ENCODE results near the gene PADI3. TPM values are rescaled to one million over a fixed set of nuclear protein-coding genes. Genes with fewer than 3 reads are reported as not detected.

PADI3 gene
- total and polyA plus RNA-seq, 11 donors = not detected

- DNase-seq (no peak), ATAC-seq (no peak)
- TF ChIP-seq CTCF (IDR thresholded peaks at IDR 0.05) (no peak), POLR2A (IDR thresholded peaks at IDR 0.05) (no peak)
- intact Hi-C loops (cut with DNase I) = no loop called here
- Histone ChIP-seq H3K4me1 (no peaks in the 10 kb centered on the region), H3K4me3 (no peak overlapping the region), H3K27ac (no peak overlapping the region), H3K9me3 (peaks cover 0 to 6% (median 0%) of the 10 kb centered on the region in 12 donors), H3K36me3 (no peaks in the 10 kb centered on the region), H3K27me3 (peaks cover 0 to 59% (median 8%) of the 10 kb centered on the region in 9 donors)
- 66 to 78% (median 71%) methylated on average over 9 of the region's 9 CpGs for WGBS, 4 donors
These were observed 9.3 kb downstream of the PADI3 start for GRCh38 chr1:17258116-17258757.

GRCh38 chr1:17258758-17259130 is 9.8 kb downstream of the PADI3 start:
- ATAC-seq = no peak
- Histone ChIP-seq H3K36me3 (no peaks in the 10 kb centered on the region), H3K4me3 (no peak overlapping the region), H3K27ac (no peak overlapping the region), H3K27me3 (peaks cover 0 to 54% (median 8%) of the 10 kb centered on the region in 9 donors), H3K9me3 (peaks cover 0 to 10% (median 0%) of the 10 kb centered on the region in 12 donors), H3K4me1 (no peaks in the 10 kb centered on the region)
- DNase-seq = no peak
- intact Hi-C loops (cut with DNase I) = no loop called here
- TF ChIP-seq POLR2A (IDR thresholded peaks at IDR 0.05) (no peak), CTCF (IDR thresholded peaks at IDR 0.05) (no peak)
- whole genome bisulfite sequencing, 4 donors = 78 to 88% (median 81%) methylated on average over 6 of the region's 6 CpGs

- WGBS, 4 donors = 72 to 78% (median 76%) methylated on average over 22 to 24 of the region's 24 CpGs
- no peak for TF ChIP-seq POLR2A (IDR thresholded peaks at IDR 0.05)
- no peak for TF ChIP-seq CTCF (IDR thresholded peaks at IDR 0.05)
- no peak overlapping the region for H3K4me3 ChIP-seq
- peaks cover 0 to 54% (median 8%) of the 10 kb centered on the region in 9 donors for H3K27me3 ChIP-seq
- H3K4me1 ChIP-seq = no peaks in the 10 kb centered on the region
- H3K9me3 ChIP-seq = peaks cover 0 to 10% (median 0%) of the 10 kb centered on the region in 12 donors
- DNase-seq (no peak), ATAC-seq (no peak)
- intact Hi-C loops (cut with DNase I) = no loop called here
- no peaks in the 10 kb centered on the region for H3K36me3 ChIP-seq
- H3K27ac ChIP-seq = no peak overlapping the region
These were observed 10.5 kb downstream of the PADI3 start for GRCh38 chr1:17259233-17259873.

GRCh38 chr1:17260264-17260663 is 11.4 kb downstream of the PADI3 start:
- Histone ChIP-seq H3K4me3 (no peak overlapping the region), H3K36me3 (no peaks in the 10 kb centered on the region), H3K9me3 (peaks cover 0 to 10% (median 0%) of the 10 kb centered on the region in 12 donors), H3K4me1 (no peaks in the 10 kb centered on the region), H3K27ac (no peak overlapping the region), H3K27me3 (peaks cover 0 to 49% (median 7%) of the 10 kb centered on the region in 9 donors)
- 81 to 85% (median 82%) methylated on average over 7 of the region's 7 CpGs for WGBS, 4 donors
- intact Hi-C loops (cut with DNase I) = no loop called here
- DNase-seq (no peak), ATAC-seq (no peak)
- TF ChIP-seq POLR2A (IDR thresholded peaks at IDR 0.05) = no peak
- no peak for TF ChIP-seq CTCF (IDR thresholded peaks at IDR 0.05)

Measured in heart left ventricle (tissue), 16 donors.